ENCODE results near the gene S100A7.

The S100A7 gene

DNA sequence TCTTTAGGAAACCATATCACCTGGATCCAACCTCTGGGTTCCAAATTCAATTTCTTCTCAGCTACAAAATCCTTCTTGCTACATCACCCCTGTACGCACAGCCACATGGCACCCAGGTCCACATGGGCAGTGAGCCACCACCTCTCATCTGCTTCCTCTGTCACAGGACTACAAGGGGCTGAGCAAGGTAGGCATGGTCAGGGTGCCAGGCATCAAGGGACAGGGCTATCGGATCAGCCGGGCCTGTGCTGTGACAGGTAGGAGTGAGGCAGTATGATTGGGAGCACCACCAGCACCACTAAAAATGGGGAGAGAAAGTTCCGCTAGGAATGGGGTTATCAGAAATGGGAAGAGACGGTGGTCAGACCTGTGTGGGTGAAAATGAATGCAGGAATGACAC is 45.9 kb upstream of the S100A7 start:
- H3K36me3 ChIP-seq: no peaks in the 10 kb centered on the region
- H3K27me3 ChIP-seq (ENCODE audit: insufficient read depth, low read depth, severe bottlenecking): no peaks in the 10 kb centered on the region
- no peaks in the 10 kb centered on the region for H3K9me3 ChIP-seq (ENCODE audit: severe bottlenecking)
- TF ChIP-seq, protein P1, sequence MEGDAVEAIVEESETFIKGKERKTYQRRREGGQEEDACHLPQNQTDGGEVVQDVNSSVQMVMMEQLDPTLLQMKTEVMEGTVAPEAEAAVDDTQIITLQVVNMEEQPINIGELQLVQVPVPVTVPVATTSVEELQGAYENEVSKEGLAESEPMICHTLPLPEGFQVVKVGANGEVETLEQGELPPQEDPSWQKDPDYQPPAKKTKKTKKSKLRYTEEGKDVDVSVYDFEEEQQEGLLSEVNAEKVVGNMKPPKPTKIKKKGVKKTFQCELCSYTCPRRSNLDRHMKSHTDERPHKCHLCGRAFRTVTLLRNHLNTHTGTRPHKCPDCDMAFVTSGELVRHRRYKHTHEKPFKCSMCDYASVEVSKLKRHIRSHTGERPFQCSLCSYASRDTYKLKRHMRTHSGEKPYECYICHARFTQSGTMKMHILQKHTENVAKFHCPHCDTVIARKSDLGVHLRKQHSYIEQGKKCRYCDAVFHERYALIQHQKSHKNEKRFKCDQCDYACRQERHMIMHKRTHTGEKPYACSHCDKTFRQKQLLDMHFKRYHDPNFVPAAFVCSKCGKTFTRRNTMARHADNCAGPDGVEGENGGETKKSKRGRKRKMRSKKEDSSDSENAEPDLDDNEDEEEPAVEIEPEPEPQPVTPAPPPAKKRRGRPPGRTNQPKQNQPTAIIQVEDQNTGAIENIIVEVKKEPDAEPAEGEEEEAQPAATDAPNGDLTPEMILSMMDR (IDR thresholded peaks at IDR 0.05; ENCODE audit: low read depth, low read length): no peak
- H3K4me3 ChIP-seq (ENCODE audit: low read depth, low read length): no peak overlapping the region
- no peak for DNase-seq
- H3K27ac ChIP-seq: no peak overlapping the region

DNA sequence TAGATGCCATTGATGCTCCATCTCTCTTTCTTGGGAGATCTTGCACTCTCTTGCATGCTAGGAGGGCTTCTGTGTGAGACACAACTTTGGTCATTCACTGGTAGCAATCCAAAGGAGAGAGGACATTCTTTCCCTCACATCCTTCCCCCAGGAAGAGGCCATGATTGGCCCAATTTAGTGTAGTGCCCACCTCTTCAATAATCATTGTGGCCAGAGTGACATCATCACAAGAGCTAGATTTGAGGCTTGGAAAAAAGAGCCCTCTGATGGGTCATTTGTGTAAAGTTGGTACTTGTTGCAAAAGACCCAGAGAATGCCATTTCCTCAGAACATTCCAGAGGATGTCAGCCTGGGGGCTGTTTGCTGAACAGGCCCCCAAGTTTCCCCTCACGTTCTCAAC is 45.1 kb upstream of the S100A7 start:
- H3K27me3 ChIP-seq (ENCODE audit: insufficient read depth, low read depth, severe bottlenecking): no peaks in the 10 kb centered on the region
- H3K9me3 ChIP-seq (ENCODE audit: severe bottlenecking): no peaks in the 10 kb centered on the region
- H3K36me3 ChIP-seq: no peaks in the 10 kb centered on the region
- no peak overlapping the region for H3K4me3 ChIP-seq (ENCODE audit: low read depth, low read length)
- DNase-seq: peak; percentile 3
- H3K27ac ChIP-seq: no peak overlapping the region
- TF ChIP-seq, protein P1 (IDR thresholded peaks at IDR 0.05; ENCODE audit: low read depth, low read length): no peak

- H3K4me3 ChIP-seq (ENCODE audit: low read depth, low read length): no peak overlapping the region
- peak; percentile 77 for DNase-seq
- TF ChIP-seq, protein P1 (IDR thresholded peaks at IDR 0.05; ENCODE audit: low read depth, low read length): no peak
- H3K27me3 ChIP-seq (ENCODE audit: insufficient read depth, low read depth, severe bottlenecking): no peaks in the 10 kb centered on the region
- no peaks in the 10 kb centered on the region for H3K36me3 ChIP-seq
- H3K27ac ChIP-seq: no peak overlapping the region
- H3K9me3 ChIP-seq (ENCODE audit: severe bottlenecking): no peaks in the 10 kb centered on the region
These were observed 43.3 kb upstream of the S100A7 start for GRCh38 chr1:153503766-153504165.

- no peak overlapping the region for H3K4me3 ChIP-seq (ENCODE audit: low read depth, low read length)
- H3K27me3 ChIP-seq (ENCODE audit: insufficient read depth, low read depth, severe bottlenecking): no peaks in the 10 kb centered on the region
- TF ChIP-seq, protein P1 (IDR thresholded peaks at IDR 0.05; ENCODE audit: low read depth, low read length): no peak
- H3K36me3 ChIP-seq: no peaks in the 10 kb centered on the region
- no peak for DNase-seq
- H3K27ac ChIP-seq: no peak overlapping the region
- H3K9me3 ChIP-seq (ENCODE audit: severe bottlenecking): no peaks in the 10 kb centered on the region
These were observed 38.3 kb upstream of the S100A7 start for GRCh38 chr1:153498746-153499145.

DNA sequence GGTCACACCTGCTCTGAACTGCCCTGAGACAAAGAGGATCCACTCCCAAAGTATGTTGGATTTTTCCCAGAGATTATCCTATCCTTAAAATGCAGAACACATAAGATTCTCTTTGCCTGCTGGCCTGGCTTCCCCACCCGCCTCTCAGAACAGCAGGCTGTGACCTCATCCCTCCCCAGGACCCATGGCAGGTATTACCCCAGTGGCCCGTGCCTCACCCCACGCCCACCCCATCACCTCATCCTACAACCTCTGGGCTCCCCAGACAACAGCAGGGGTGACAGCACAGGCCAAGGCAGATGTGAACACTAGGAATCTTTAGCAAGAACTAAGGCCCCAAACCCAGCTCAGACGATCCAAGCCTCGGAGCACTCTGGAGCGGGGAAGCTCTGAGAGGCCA is 35.1 kb upstream of the S100A7 start:
- no peak overlapping the region for H3K4me3 ChIP-seq (ENCODE audit: low read depth, low read length)
- no peaks in the 10 kb centered on the region for H3K9me3 ChIP-seq (ENCODE audit: severe bottlenecking)
- H3K36me3 ChIP-seq: no peaks in the 10 kb centered on the region
- no peak overlapping the region for H3K27ac ChIP-seq
- H3K27me3 ChIP-seq (ENCODE audit: insufficient read depth, low read depth, severe bottlenecking): no peaks in the 10 kb centered on the region
- TF ChIP-seq, protein P1 (IDR thresholded peaks at IDR 0.05; ENCODE audit: low read depth, low read length): no peak
- no peak for DNase-seq

GRCh38 chr1:153494976-153495535 is 34.6 kb upstream of the S100A7 start:
- Histone ChIP-seq H3K27me3 (ENCODE audit: insufficient read depth, low read depth, severe bottlenecking) (no peaks in the 10 kb centered on the region), H3K4me3 (ENCODE audit: low read depth, low read length) (no peak overlapping the region), H3K36me3 (no peaks in the 10 kb centered on the region), H3K27ac (no peak overlapping the region), H3K9me3 (ENCODE audit: severe bottlenecking) (no peaks in the 10 kb centered on the region)
- peak; percentile 99 for DNase-seq
- TF ChIP-seq, protein P1 (IDR thresholded peaks at IDR 0.05; ENCODE audit: low read depth, low read length): peak; percentile 96

Measured in WERI-Rb-1 (cell line).